Mesenchymal stem cell (in vitro differentiated cells and primary cell): ENCODE data around the gene CHTF8.
"Not testable (repeated sequence)": the region's sequence is repeated elsewhere in the genome, so short reads cannot be mapped to it uniquely, and the experiment has no call there.

Source experiments
- DNase-seq: peaks from one replicate; pipeline ENCODE4 v3.0.0-alpha.2; 2013
- H2AFZ ChIP-seq: one replicate; pipeline ENCODE4 v1.6.1; 2013; ENCODE audit warnings: low read depth, mild to moderate bottlenecking, control low read depth, inconsistent platforms, low read length, moderate library complexity
- H2AK5ac ChIP-seq: 2 replicates; pipeline ENCODE4 v1.6.1; 2013; ENCODE audit warnings: low read length, moderate library complexity, mild to moderate bottlenecking, inconsistent platforms; ENCODE audit not compliant: severe bottlenecking
- H2BK120ac ChIP-seq: one replicate; pipeline ENCODE4 v1.6.1; 2013; ENCODE audit warnings: low read depth, mild to moderate bottlenecking, inconsistent platforms, low read length, moderate library complexity
- H2BK12ac ChIP-seq, 2 experiments: one replicate each; pipeline ENCODE4 v1.6.1; 2013; ENCODE audit warnings: inconsistent platforms in 2 of 2, low read length in 2 of 2, mild to moderate bottlenecking in 2 of 2, moderate library complexity in 2 of 2, control low read depth in 1 of 2
- H2BK15ac ChIP-seq: one replicate; pipeline ENCODE4 v1.6.1; 2013; ENCODE audit warnings: mild to moderate bottlenecking, low read depth, inconsistent platforms; ENCODE audit not compliant: poor library complexity, severe bottlenecking
- H2BK5ac ChIP-seq: 2 replicates; pipeline ENCODE4 v1.6.1; 2013; ENCODE audit warnings: low read depth, mild to moderate bottlenecking, low read length, control low read depth, inconsistent platforms; ENCODE audit not compliant: poor library complexity, severe bottlenecking
- H3K14ac ChIP-seq, 2 experiments: one replicate each; pipeline ENCODE4 v1.6.1; 2013; ENCODE audit warnings: inconsistent platforms in 2 of 2, low read length in 2 of 2, control low read depth in 1 of 2, mild to moderate bottlenecking in 1 of 2, moderate library complexity in 1 of 2
- H3K18ac ChIP-seq, 2 experiments: one replicate each; pipeline ENCODE4 v1.6.1; 2013; ENCODE audit warnings: inconsistent platforms in 2 of 2, low read length in 2 of 2, control low read depth in 1 of 2, low read depth in 1 of 2, mild to moderate bottlenecking in 1 of 2
- H3K23ac ChIP-seq, 2 experiments: one replicate each; pipeline ENCODE4 v1.6.1; 2013; ENCODE audit warnings: inconsistent platforms in 2 of 2, low read length in 2 of 2, mild to moderate bottlenecking in 2 of 2, moderate library complexity in 2 of 2, control low read depth in 1 of 2
- H3K27ac ChIP-seq: 2 replicates; pipeline ENCODE4 v1.5.1; 2013; ENCODE audit warnings: mild to moderate bottlenecking, moderate library complexity, low read length, control low read depth, inconsistent platforms; ENCODE audit not compliant: poor library complexity, severe bottlenecking
- H3K27me3 ChIP-seq, 2 experiments: 2 replicates each; pipeline versions ENCODE4 v1.6.1 to v1.7.0; 2013; ENCODE audit warnings: low read length in 2 of 2, mild to moderate bottlenecking in 2 of 2, moderate library complexity in 2 of 2, control low read depth in 1 of 2, inconsistent platforms in 1 of 2; ENCODE audit not compliant: control insufficient read depth in 1 of 2, insufficient read depth in 1 of 2
- H3K36me3 ChIP-seq, 2 experiments: 2 replicates each; pipeline versions ENCODE4 v1.6.1 to v1.7.0; 2013; ENCODE audit warnings: low read length in 2 of 2, control low read depth in 1 of 2, inconsistent platforms in 1 of 2, low read depth in 1 of 2, mild to moderate bottlenecking in 1 of 2; ENCODE audit not compliant: insufficient read depth in 2 of 2, control insufficient read depth in 1 of 2
- H3K4ac ChIP-seq, 2 experiments: one replicate each; pipeline ENCODE4 v1.6.1; 2013; ENCODE audit warnings: inconsistent platforms in 2 of 2, low read length in 2 of 2, mild to moderate bottlenecking in 2 of 2, moderate library complexity in 2 of 2, control low read depth in 1 of 2, low read depth in 1 of 2
- H3K4me1 ChIP-seq: 2 replicates; pipeline ENCODE4 v1.6.1; 2013; ENCODE audit warnings: low read depth, low read length, control low read depth; ENCODE audit not compliant: control insufficient read depth, insufficient read depth
- H3K4me2 ChIP-seq: 2 replicates; pipeline ENCODE4 v1.6.1; 2013; ENCODE audit warnings: low read length, mild to moderate bottlenecking, inconsistent platforms; ENCODE audit not compliant: poor library complexity, severe bottlenecking
- H3K4me3 ChIP-seq, 2 experiments: 2 replicates each; pipeline versions ENCODE4 v1.5.1 to v1.7.0; 2013; ENCODE audit warnings: low read length in 2 of 2, mild to moderate bottlenecking in 2 of 2, control low read depth in 1 of 2, low read depth in 1 of 2; ENCODE audit not compliant: insufficient read depth in 1 of 2
- H3K79me1 ChIP-seq: replicated peaks from 2 replicates; pipeline ENCODE4 v1.6.1; 2013; ENCODE audit warnings: mild to moderate bottlenecking, control low read depth, low read length, inconsistent platforms; ENCODE audit not compliant: poor library complexity, severe bottlenecking
- H3K9ac ChIP-seq: 2 replicates; pipeline ENCODE4 v1.7.0; 2013; ENCODE audit warnings: mild to moderate bottlenecking, low read length, moderate library complexity
- H3K9me3 ChIP-seq: 2 replicates; pipeline ENCODE4 v1.7.0; 2013; ENCODE audit warnings: mild to moderate bottlenecking, low read length; ENCODE audit not compliant: control insufficient read depth
- H4K8ac ChIP-seq: one replicate; pipeline ENCODE4 v1.6.1; 2013; ENCODE audit warnings: inconsistent platforms, mild to moderate bottlenecking, low read length, moderate library complexity
- H4K91ac ChIP-seq: one replicate; pipeline ENCODE4 v1.6.1; 2013; ENCODE audit warnings: mild to moderate bottlenecking, low read length, inconsistent platforms
- WGBS: methylation state at CpG from one replicate; pipeline ENCODE4 v1.1.7; 2013; ENCODE audit warnings: mixed read lengths; 5-methylcytosine and 5-hydroxymethylcytosine counted together

The CHTF8 gene

GRCh38 chr16:69130461-69130860 lies 1.9 kb downstream of the CHTF8 start:
- Histone ChIP-seq H3K4me1 (peaks cover 2% of the 10 kb centered on the region), H2AK5ac (no peak overlapping the region), H3K9ac (peak overlapping the region; percentile 99), H2BK5ac (no peak overlapping the region), H3K23ac (no peak overlapping the region), H3K4me3 (peak overlapping the region in 1 of 2 experiments; percentile 95), H3K4me2 (no peak overlapping the region), H4K8ac (no peak overlapping the region), H3K14ac (no peak overlapping the region), H3K36me3 (peaks cover 5 to 23% of the 10 kb centered on the region in 2 experiments), H2AFZ (no peak overlapping the region), H2BK120ac (no peak overlapping the region), H3K4ac (no peak overlapping the region), H4K91ac (no peak overlapping the region), H3K18ac (no peak overlapping the region), H3K27me3 (no peaks in the 10 kb centered on the region), H3K9me3 (no peaks in the 10 kb centered on the region), H3K79me1 (peaks cover 2% of the 10 kb centered on the region), H2BK12ac (no peak overlapping the region), H2BK15ac (no peak overlapping the region), H3K27ac (no peak overlapping the region)
- WGBS = 100% methylated on average over 2 of the region's 6 CpGs
- no peak for DNase-seq

GRCh38 chr16:69127966-69128510 lies 4.3 kb downstream of the CHTF8 start:
- Histone ChIP-seq H4K91ac (no peak overlapping the region), H4K8ac (no peak overlapping the region), H3K4ac (no peak overlapping the region), H2AFZ (no peak overlapping the region), H3K9me3 (no peaks in the 10 kb centered on the region), H3K4me1 (no peaks in the 10 kb centered on the region), H3K4me3 (no peak overlapping the region), H3K9ac (peak overlapping the region; percentile 49), H3K36me3 (peaks cover 5 to 21% of the 10 kb centered on the region in 2 experiments), H3K4me2 (no peak overlapping the region), H3K27me3 (no peaks in the 10 kb centered on the region), H2BK120ac (no peak overlapping the region), H2BK12ac (no peak overlapping the region), H3K23ac (no peak overlapping the region), H3K27ac (no peak overlapping the region), H3K18ac (no peak overlapping the region), H2AK5ac (no peak overlapping the region), H2BK5ac (no peak overlapping the region), H3K79me1 (peaks cover 6% of the 10 kb centered on the region), H2BK15ac (no peak overlapping the region), H3K14ac (no peak overlapping the region)
- WGBS = 98% methylated on average over 9 of the region's 12 CpGs
- DNase-seq = no peak

GRCh38 chr16:69126801-69127200 lies 5.6 kb downstream of the CHTF8 start:
- H2BK12ac ChIP-seq, H3K18ac ChIP-seq, H2AFZ ChIP-seq, H2AK5ac ChIP-seq, H3K4me1 ChIP-seq, H4K8ac ChIP-seq, H3K4ac ChIP-seq, H3K27ac ChIP-seq, H3K27me3 ChIP-seq, H3K14ac ChIP-seq, DNase-seq, H3K23ac ChIP-seq, H3K4me3 ChIP-seq, H4K91ac ChIP-seq, H2BK5ac ChIP-seq, H2BK15ac ChIP-seq, H3K9me3 ChIP-seq, H2BK120ac ChIP-seq, H3K9ac ChIP-seq, H3K4me2 ChIP-seq: not testable (repeated sequence)
- Histone ChIP-seq H3K36me3 (peaks cover 5 to 21% of the 10 kb centered on the region in 2 experiments), H3K79me1 (peaks cover 11% of the 10 kb centered on the region)
- 99% methylated on average over 9 of the region's 10 CpGs for WGBS

GRCh38 chr16:69126221-69126620 lies 6.2 kb downstream of the CHTF8 start:
- H3K18ac ChIP-seq = no peak overlapping the region
- no peak overlapping the region for H2BK12ac ChIP-seq
- no peaks in the 10 kb centered on the region for H3K27me3 ChIP-seq
- H2BK5ac ChIP-seq = no peak overlapping the region
- no peaks in the 10 kb centered on the region for H3K4me1 ChIP-seq
- H2AK5ac ChIP-seq = no peak overlapping the region
- no peak overlapping the region for H2BK120ac ChIP-seq
- no peak overlapping the region for H4K91ac ChIP-seq
- peaks cover 11% of the 10 kb centered on the region for H3K79me1 ChIP-seq
- peak overlapping the region; percentile 36 for H3K9ac ChIP-seq
- H3K4me2 ChIP-seq = no peak overlapping the region
- 99% methylated on average over 3 of the region's 3 CpGs for WGBS
- peaks cover 5 to 22% of the 10 kb centered on the region in 2 experiments for H3K36me3 ChIP-seq
- H4K8ac ChIP-seq = no peak overlapping the region
- no peak overlapping the region for H2AFZ ChIP-seq
- H3K14ac ChIP-seq = no peak overlapping the region
- H3K27ac ChIP-seq = no peak overlapping the region
- no peak overlapping the region for H2BK15ac ChIP-seq
- H3K9me3 ChIP-seq = no peaks in the 10 kb centered on the region
- H3K4ac ChIP-seq = no peak overlapping the region
- H3K4me3 ChIP-seq = no peak overlapping the region
- no peak for DNase-seq
- H3K23ac ChIP-seq = no peak overlapping the region
